Panc1 (cell line): ENCODE measurements around the gene FARP1. TPM values are rescaled to one million over a fixed set of nuclear protein-coding genes. Genes with fewer than 3 reads are reported as not detected.

Experiments used
- ATAC-seq: fragments of 200-7000 bp; cut with Tn5 transposase; 2 replicates; pipeline ENCODE4 v1.9.1; 2020; ENCODE audit warnings: mild to moderate bottlenecking, moderate library complexity
- BruUV-seq: library from RNA; stranded (reverse); fragments of 400-500 nt; replicated peaks from 2 replicates; lab custom pipeline; 2021; lab: Mats Ljungman, UMichigan
- CTCF ChIA-PET: fragments of 300-600 bp; sonication (Branson Sonifier 250); formaldehyde crosslinking; loops from one replicate; lab custom pipeline; 2022; ENCODE audit warnings: antibody characterized with exemption; lab: Charles Lee
- POLR2A ChIA-PET: fragments of 300-600 bp; sonication (Branson Sonifier 250); formaldehyde crosslinking; loops from one replicate; lab custom pipeline; 2022; ENCODE audit warnings: antibody characterized with exemption; lab: Charles Lee
- DNase-seq: peaks from one replicate; pipeline ENCODE4 v3.0.0-alpha.2; 2010; ENCODE audit warnings: low read depth, low spot score
- H3K27ac ChIP-seq: 2 replicates; pipeline ENCODE4 v1.5.1; 2011; ENCODE audit warnings: mild to moderate bottlenecking, low read length, inconsistent platforms
- H3K27me3 ChIP-seq: fragments of 200-500 bp; sonication (Bioruptor generic); 2 replicates; pipeline ENCODE4 v1.6.0; 2014; ENCODE audit warnings: low read length, inconsistent platforms; ENCODE audit not compliant: control insufficient read depth, insufficient read depth
- H3K36me3 ChIP-seq: fragments of 200-500 bp; sonication (Bioruptor generic); 2 replicates; pipeline ENCODE4 v1.5.1; 2014; ENCODE audit warnings: inconsistent platforms, mild to moderate bottlenecking, low read length, moderate library complexity; ENCODE audit not compliant: control insufficient read depth, insufficient read depth
- H3K4me1 ChIP-seq: 2 replicates; pipeline ENCODE4 v1.5.1; 2011; ENCODE audit warnings: inconsistent platforms, mild to moderate bottlenecking, low read length, moderate library complexity; ENCODE audit not compliant: control insufficient read depth, insufficient read depth
- H3K4me3 ChIP-seq, 2 experiments: 2 replicates each; pipeline ENCODE4 v1.5.1; 2011 to 2012; ENCODE audit warnings: low read depth in 2 of 2, low read length in 2 of 2, mild to moderate bottlenecking in 2 of 2, inconsistent platforms in 1 of 2, moderate library complexity in 1 of 2
- H3K9me3 ChIP-seq: fragments of 200-500 bp; sonication (Bioruptor generic); 2 replicates; pipeline ENCODE4 v1.5.1; 2014; ENCODE audit warnings: low read depth, mild to moderate bottlenecking, inconsistent platforms, low read length, moderate library complexity; ENCODE audit not compliant: control insufficient read depth, insufficient read depth
- POLR2AphosphoS5 ChIP-seq: IDR thresholded peaks from 2 replicates; pipeline ENCODE4 v1.6.1; 2012; ENCODE audit warnings: mild to moderate bottlenecking, low read depth, low read length, moderate library complexity
- SIN3A ChIP-seq: IDR thresholded peaks from 2 replicates; pipeline ENCODE4 v1.6.1; 2012; ENCODE audit warnings: low read depth, mild to moderate bottlenecking, low read length, moderate library complexity, borderline replicate concordance; ENCODE audit not compliant: insufficient read depth
- TCF7L2 ChIP-seq: IDR thresholded peaks from 2 replicates; pipeline ENCODE4 v1.6.1; 2011; ENCODE audit warnings: mild to moderate bottlenecking, low read depth, low read length, inconsistent platforms
- in situ Hi-C: cut with HindIII; loops from 2 replicates; pipeline ENCODE4 v1.10.0; 2016; ENCODE audit warnings: low sequenced_read_pairs, low pct_unique_long_range_greater_than_20kb
- intact Hi-C: fragments of 100-400 bp; cut with micrococcal nuclease; formaldehyde crosslinking; loops from one replicate; pipeline ENCODE4 v1.10.0; 2022; ENCODE audit not compliant: unreplicated experiment
- total RNA-seq: library from RNA; stranded (reverse); gene quantifications from one replicate; pipeline ENCODE4 v1.2.1, GENCODE V29; 2021; ENCODE audit not compliant: unreplicated experiment
- TF ChIP-seq, protein P1 (sequence below), 2 experiments: IDR thresholded peaks; 2 replicates each; pipeline ENCODE4 v1.6.1; 2011 to 2012; ENCODE audit warnings: low read depth in 2 of 2, control low read depth in 1 of 2, low read length in 1 of 2, mild to moderate bottlenecking in 1 of 2, moderate library complexity in 1 of 2; ENCODE audit not compliant: insufficient read depth in 1 of 2
- TF ChIP-seq, protein P2 (sequence below): fragments of 450-650 bp; IDR thresholded peaks from 2 replicates; pipeline ENCODE4 v1.5.1; 2017; ENCODE audit warnings: mild to moderate bottlenecking

The FARP1 gene
- total RNA-seq, 1 experiment from 2014 or later = 61.9 TPM

DNA sequence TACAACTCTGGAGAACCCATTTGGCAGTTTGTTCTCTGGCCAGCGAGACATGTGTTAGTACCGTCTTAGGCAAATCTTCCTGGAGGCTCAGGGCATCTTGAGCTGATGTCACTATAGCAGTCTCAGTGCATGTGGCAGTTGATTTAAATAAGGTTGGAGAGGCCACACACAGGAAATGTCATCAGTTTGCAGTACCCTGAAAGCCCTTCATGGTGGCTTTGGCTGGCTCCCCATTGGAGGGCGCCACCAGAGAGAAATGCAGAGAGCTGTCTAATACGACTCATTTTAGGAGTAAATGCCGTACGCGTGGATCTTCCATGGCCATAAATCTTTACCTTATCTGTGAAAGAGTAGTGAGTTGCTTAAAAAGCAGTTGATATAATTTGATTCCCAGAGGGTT lies 270.9 kb downstream of the FARP1 start:
- ChIA-PET POLR2A (interaction anchor here (0.5 kb wide), 1 partner anchor 309 kb away, joined by 8 read pairs; no protein-coding TSS in a partner anchor), CTCF (no interaction called here)
- BruUV-seq = no TSS peak
- no peak for ATAC-seq
- in situ Hi-C loops (loop anchor here (25.0 kb wide), 1 partner anchor 276 kb away; the partner anchor contains the start of gene FARP1), intact Hi-C loops (no loop called here)
- H3K4me3 ChIP-seq = no peak overlapping the region
- no peak overlapping the region for H3K27ac ChIP-seq
- H3K27me3 ChIP-seq = no peaks in the 10 kb centered on the region
- no peaks in the 10 kb centered on the region for H3K4me1 ChIP-seq
- H3K9me3 ChIP-seq = no peaks in the 10 kb centered on the region
- DNase-seq = no peak
- TF ChIP-seq POLR2AphosphoS5 (no peak), TCF7L2 (no peak), SIN3A (no peak)
- TF ChIP-seq, protein P1, sequence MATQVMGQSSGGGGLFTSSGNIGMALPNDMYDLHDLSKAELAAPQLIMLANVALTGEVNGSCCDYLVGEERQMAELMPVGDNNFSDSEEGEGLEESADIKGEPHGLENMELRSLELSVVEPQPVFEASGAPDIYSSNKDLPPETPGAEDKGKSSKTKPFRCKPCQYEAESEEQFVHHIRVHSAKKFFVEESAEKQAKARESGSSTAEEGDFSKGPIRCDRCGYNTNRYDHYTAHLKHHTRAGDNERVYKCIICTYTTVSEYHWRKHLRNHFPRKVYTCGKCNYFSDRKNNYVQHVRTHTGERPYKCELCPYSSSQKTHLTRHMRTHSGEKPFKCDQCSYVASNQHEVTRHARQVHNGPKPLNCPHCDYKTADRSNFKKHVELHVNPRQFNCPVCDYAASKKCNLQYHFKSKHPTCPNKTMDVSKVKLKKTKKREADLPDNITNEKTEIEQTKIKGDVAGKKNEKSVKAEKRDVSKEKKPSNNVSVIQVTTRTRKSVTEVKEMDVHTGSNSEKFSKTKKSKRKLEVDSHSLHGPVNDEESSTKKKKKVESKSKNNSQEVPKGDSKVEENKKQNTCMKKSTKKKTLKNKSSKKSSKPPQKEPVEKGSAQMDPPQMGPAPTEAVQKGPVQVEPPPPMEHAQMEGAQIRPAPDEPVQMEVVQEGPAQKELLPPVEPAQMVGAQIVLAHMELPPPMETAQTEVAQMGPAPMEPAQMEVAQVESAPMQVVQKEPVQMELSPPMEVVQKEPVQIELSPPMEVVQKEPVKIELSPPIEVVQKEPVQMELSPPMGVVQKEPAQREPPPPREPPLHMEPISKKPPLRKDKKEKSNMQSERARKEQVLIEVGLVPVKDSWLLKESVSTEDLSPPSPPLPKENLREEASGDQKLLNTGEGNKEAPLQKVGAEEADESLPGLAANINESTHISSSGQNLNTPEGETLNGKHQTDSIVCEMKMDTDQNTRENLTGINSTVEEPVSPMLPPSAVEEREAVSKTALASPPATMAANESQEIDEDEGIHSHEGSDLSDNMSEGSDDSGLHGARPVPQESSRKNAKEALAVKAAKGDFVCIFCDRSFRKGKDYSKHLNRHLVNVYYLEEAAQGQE (IDR thresholded peaks at IDR 0.05; ENCODE audit: insufficient read depth in 1 of 2, low read depth in 2 of 2, low read length in 1 of 2) = no peak
- TF ChIP-seq, protein P2, sequence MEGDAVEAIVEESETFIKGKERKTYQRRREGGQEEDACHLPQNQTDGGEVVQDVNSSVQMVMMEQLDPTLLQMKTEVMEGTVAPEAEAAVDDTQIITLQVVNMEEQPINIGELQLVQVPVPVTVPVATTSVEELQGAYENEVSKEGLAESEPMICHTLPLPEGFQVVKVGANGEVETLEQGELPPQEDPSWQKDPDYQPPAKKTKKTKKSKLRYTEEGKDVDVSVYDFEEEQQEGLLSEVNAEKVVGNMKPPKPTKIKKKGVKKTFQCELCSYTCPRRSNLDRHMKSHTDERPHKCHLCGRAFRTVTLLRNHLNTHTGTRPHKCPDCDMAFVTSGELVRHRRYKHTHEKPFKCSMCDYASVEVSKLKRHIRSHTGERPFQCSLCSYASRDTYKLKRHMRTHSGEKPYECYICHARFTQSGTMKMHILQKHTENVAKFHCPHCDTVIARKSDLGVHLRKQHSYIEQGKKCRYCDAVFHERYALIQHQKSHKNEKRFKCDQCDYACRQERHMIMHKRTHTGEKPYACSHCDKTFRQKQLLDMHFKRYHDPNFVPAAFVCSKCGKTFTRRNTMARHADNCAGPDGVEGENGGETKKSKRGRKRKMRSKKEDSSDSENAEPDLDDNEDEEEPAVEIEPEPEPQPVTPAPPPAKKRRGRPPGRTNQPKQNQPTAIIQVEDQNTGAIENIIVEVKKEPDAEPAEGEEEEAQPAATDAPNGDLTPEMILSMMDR = no peak
- H3K36me3 ChIP-seq = no peaks in the 10 kb centered on the region

DNA sequence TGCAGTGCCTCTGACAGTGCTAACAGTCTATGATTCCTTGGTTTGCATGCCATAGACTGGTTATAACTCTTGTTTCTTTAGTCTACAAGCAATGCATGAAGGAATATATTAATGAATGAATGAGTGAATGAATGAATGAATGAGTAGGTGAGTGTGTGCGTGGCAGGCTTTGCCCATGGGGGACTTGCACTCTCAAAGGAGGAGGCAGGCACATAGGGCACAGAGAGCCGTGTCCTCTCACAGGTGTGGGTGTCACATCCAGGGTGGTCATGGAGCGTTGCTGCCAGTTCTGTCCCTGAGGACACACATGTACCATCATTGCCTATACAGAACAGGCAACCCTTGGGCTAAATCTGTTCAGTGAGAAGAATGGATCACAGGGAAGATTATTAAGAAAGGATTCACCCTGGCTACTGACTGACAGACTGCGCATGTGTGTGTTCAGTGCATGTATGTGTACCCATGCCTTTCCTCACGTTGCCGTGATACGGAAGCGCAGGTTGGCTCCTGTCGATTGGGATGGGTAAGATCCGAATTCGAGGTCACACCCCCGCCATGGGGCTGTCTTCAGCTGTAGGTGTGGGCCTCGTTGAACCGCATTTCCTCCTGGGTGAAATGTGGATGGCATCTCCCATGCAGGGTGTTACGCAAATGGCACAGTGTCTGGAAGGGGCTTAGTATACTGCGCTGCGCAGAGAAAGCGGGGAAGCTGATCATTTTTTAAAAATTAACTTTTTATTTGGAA lies 272.6 kb downstream of the FARP1 start:
- Histone ChIP-seq H3K4me3 (no peak overlapping the region), H3K27me3 (no peaks in the 10 kb centered on the region), H3K36me3 (no peaks in the 10 kb centered on the region), H3K27ac (no peak overlapping the region), H3K4me1 (no peaks in the 10 kb centered on the region), H3K9me3 (no peaks in the 10 kb centered on the region)
- POLR2A ChIA-PET = no interaction called here
- no TSS peak for BruUV-seq
- no peak for TF ChIP-seq TCF7L2
- TF ChIP-seq, protein P1 (IDR thresholded peaks at IDR 0.05; ENCODE audit: insufficient read depth in 1 of 2, low read depth in 2 of 2, low read length in 1 of 2) = no peak
- TF ChIP-seq, protein P2 = no peak
- TF ChIP-seq SIN3A = no peak
- no peak for TF ChIP-seq POLR2AphosphoS5
- DNase-seq (no peak), ATAC-seq (no peak)
- intact Hi-C loops (no loop called here), in situ Hi-C loops (loop anchor here (25.0 kb wide), 1 partner anchor 278 kb away; the partner anchor contains the start of gene FARP1)
- CTCF ChIA-PET = no interaction called here
